ENCODE results near the gene SHISA5. TPM values are rescaled to one million over a fixed set of nuclear protein-coding genes. Genes with fewer than 3 reads are reported as not detected.

Gene SHISA5
- total RNA-seq, 1 donor from 2014 or later, result 283 TPM

DNA sequence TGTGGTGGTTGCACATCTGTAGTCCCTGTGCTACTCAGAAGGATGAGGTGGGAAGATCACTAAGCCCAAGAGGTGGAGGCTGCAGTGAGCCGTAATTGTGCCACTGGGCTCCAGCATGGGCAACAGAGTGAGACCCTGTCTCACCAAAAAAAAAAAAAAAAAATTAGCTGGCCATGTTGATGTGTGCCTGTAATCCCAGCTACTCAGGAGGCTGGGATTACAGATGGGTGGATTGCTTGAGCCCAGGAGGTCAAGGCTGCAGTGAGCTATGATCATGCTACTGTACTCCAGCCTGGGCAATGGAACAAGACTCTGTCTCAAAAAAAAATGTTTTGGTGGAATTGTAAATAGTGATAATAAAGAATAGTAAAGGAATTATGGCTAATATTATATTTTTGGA is 47.5 kb downstream of the SHISA5 start:
- Mint-ChIP-seq H3K36me3 (ENCODE audit: low read depth, unreplicated experiment) (peaks cover 20% of the 10 kb centered on the region), H3K9me3 (ENCODE audit: unreplicated experiment) (no peaks in the 10 kb centered on the region), H3K4me3 (ENCODE audit: unreplicated experiment) (no peak overlapping the region), H3K27ac (ENCODE audit: unreplicated experiment) (no peak overlapping the region), H3K4me1 (ENCODE audit: unreplicated experiment) (no peaks in the 10 kb centered on the region), H3K27me3 (ENCODE audit: unreplicated experiment) (no peaks in the 10 kb centered on the region)
- TF ChIP-seq, protein P1, sequence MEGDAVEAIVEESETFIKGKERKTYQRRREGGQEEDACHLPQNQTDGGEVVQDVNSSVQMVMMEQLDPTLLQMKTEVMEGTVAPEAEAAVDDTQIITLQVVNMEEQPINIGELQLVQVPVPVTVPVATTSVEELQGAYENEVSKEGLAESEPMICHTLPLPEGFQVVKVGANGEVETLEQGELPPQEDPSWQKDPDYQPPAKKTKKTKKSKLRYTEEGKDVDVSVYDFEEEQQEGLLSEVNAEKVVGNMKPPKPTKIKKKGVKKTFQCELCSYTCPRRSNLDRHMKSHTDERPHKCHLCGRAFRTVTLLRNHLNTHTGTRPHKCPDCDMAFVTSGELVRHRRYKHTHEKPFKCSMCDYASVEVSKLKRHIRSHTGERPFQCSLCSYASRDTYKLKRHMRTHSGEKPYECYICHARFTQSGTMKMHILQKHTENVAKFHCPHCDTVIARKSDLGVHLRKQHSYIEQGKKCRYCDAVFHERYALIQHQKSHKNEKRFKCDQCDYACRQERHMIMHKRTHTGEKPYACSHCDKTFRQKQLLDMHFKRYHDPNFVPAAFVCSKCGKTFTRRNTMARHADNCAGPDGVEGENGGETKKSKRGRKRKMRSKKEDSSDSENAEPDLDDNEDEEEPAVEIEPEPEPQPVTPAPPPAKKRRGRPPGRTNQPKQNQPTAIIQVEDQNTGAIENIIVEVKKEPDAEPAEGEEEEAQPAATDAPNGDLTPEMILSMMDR (IDR thresholded peaks at IDR 0.05; ENCODE audit: unreplicated experiment), result no peak
- DNase-seq (ENCODE audit: low spot score), result no peak

DNA sequence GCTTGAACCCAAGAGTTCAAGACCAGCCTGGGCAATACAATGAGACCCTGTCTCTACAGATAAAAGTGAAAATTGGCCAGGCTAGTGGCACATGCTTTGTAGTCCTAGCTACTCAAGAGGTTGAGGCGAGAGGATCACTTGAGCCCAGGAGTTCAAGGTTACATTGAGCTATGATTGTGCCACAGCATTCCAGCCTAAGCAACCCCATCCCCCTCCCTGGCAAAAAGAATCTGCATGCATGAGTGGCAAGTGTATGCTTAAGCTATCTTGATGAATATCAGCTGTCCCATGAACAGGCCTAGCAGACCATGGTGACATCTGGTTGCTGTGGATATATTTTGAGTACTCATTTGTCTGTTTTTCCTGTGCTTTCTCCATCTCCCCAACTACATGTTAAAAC is 52.7 kb downstream of the SHISA5 start:
- Mint-ChIP-seq H3K27me3 (ENCODE audit: unreplicated experiment) (peaks cover 3% of the 10 kb centered on the region), H3K9me3 (ENCODE audit: unreplicated experiment) (no peaks in the 10 kb centered on the region), H3K4me3 (ENCODE audit: unreplicated experiment) (no peak overlapping the region), H3K27ac (ENCODE audit: unreplicated experiment) (no peak overlapping the region), H3K4me1 (ENCODE audit: unreplicated experiment) (peaks cover 12% of the 10 kb centered on the region), H3K36me3 (ENCODE audit: low read depth, unreplicated experiment) (peaks cover 11% of the 10 kb centered on the region)
- TF ChIP-seq, protein P1 (IDR thresholded peaks at IDR 0.05; ENCODE audit: unreplicated experiment), result no peak
- DNase-seq (ENCODE audit: low spot score), result no peak

DNA sequence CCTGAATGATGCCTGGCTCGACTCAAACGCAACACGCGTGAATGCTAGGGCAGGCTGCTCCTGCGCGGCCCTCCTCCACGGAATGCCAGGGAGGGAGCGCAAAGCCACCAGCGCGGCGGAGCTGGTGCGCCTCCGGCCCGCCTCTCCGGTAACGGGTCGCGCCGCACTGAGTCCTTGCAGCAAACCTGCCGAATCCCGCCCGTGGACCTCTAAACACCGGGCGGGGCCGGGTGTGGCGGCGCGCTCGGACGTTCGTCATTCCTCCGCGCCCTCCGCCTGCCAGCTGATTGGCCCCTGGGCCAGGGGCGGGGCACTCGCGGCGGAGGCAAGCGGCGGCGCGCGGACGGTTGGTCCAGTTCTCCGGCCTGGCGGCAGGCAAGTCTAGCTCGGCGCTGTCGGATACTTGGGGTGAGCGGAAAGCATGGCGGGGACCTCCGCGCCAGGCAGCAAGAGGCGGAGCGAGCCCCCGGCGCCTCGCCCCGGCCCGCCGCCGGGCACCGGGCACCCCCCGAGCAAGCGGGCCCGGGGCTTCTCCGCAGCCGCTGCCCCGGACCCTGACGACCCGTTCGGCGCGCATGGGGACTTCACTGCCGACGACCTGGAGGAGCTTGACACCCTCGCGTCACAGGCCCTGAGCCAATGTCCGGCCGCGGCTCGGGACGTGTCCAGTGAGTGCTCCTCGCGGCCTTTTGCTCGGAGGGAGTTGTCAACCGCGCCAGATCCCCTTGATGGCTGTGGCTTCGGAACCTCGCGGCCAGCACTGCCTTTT is 57.4 kb downstream of the SHISA5 start, which contains the start of gene ATRIP:
Gene ATRIP (plus strand): TSS at position 313 of the 769 bp plus-strand sequence. CDS start 109 bp downstream, at position 422.
- Mint-ChIP-seq H3K36me3 (ENCODE audit: low read depth, unreplicated experiment) (peaks cover 5% of the 10 kb centered on the region), H3K27ac (ENCODE audit: unreplicated experiment) (peak within 1 kb of the TSS; percentile 46), H3K9me3 (ENCODE audit: unreplicated experiment) (no peaks in the 10 kb centered on the region), H3K4me3 (ENCODE audit: unreplicated experiment) (peak within 1 kb of the TSS; percentile 92), H3K27me3 (ENCODE audit: unreplicated experiment) (peaks cover 5% of the 10 kb centered on the region), H3K4me1 (ENCODE audit: unreplicated experiment) (peaks cover 24% of the 10 kb centered on the region)
- TF ChIP-seq, protein P1 (IDR thresholded peaks at IDR 0.05; ENCODE audit: unreplicated experiment), result no peak
- DNase-seq (ENCODE audit: low spot score), result peak; percentile 90

DNA sequence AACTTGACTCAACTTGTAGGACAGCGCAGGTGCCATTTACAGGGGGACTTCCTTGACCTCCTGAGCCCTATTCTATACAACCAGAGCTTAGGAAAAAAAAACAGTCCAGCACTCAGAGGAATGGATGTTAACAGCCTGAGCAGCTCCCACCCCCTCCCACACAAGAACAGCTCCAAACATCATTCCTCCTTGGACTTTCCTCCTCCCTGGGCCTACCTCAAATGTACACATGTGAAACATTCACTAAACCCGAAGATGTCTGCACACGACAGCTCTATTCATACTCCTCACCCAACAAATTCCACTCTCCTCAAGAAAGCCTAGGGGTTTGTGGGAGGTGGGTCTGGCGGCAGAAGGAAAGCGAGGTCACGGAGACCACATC is 57.9 kb downstream of the SHISA5 start:
- TF ChIP-seq, protein P1 (IDR thresholded peaks at IDR 0.05; ENCODE audit: unreplicated experiment), result no peak
- Mint-ChIP-seq H3K4me3 (ENCODE audit: unreplicated experiment) (peak overlapping the region; percentile 92), H3K9me3 (ENCODE audit: unreplicated experiment) (no peaks in the 10 kb centered on the region), H3K4me1 (ENCODE audit: unreplicated experiment) (peaks cover 27% of the 10 kb centered on the region), H3K27ac (ENCODE audit: unreplicated experiment) (peak overlapping the region; percentile 46), H3K27me3 (ENCODE audit: unreplicated experiment) (peaks cover 7% of the 10 kb centered on the region), H3K36me3 (ENCODE audit: low read depth, unreplicated experiment) (peaks cover 3% of the 10 kb centered on the region)
- no peak for DNase-seq (ENCODE audit: low spot score)

DNA sequence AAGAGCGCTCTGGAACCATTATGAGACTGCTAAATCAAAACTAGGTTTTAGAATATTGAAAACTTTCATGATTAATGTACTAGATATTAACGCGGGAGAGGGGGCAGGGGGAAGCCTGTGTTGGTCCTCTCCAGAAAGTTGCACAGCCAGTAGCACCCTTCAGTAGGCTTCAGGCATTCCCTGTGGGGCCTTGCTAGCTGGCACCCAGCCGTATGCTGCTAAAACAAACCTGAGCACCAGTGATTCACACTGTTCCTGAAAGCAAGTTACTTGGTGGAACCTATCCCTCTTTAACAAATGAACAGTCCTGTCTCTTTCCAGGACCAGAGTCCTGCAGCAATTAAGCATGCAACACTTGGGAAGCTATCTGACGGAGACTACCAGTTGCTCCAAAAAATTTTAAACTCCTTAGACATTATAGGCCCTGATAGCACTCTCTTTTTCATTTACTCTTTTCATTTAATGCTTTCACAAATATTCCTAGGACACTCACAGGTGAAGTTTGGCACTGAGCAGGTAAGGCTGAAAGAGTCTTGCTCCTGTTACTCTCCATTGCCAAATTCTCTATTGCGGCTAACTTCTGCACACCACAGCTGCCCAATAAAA is 58.6 kb downstream of the SHISA5 start:
- no peak for DNase-seq (ENCODE audit: low spot score)
- H3K36me3 Mint-ChIP-seq (ENCODE audit: low read depth, unreplicated experiment), result peaks cover 3% of the 10 kb centered on the region
- TF ChIP-seq, protein P1 (IDR thresholded peaks at IDR 0.05; ENCODE audit: unreplicated experiment), result no peak
- H3K27me3 Mint-ChIP-seq (ENCODE audit: unreplicated experiment), result peaks cover 11% of the 10 kb centered on the region
- no peaks in the 10 kb centered on the region for H3K9me3 Mint-ChIP-seq (ENCODE audit: unreplicated experiment)
- peaks cover 27% of the 10 kb centered on the region for H3K4me1 Mint-ChIP-seq (ENCODE audit: unreplicated experiment)
- H3K4me3 Mint-ChIP-seq (ENCODE audit: unreplicated experiment), result peak overlapping the region; percentile 92
- H3K27ac Mint-ChIP-seq (ENCODE audit: unreplicated experiment), result no peak overlapping the region

Data from endothelial cell (in vitro differentiated cells).